ENCODE measurements around the gene KIF20B. TPM values are rescaled to one million over a fixed set of nuclear protein-coding genes. Genes with fewer than 3 reads are reported as not detected.

Gene KIF20B
- total and polyA plus RNA-seq, 4 donors, result 0.91 to 12.9 (median 1.3) TPM

GRCh38 chr10:89653410-89653869, 48.0 kb upstream of the KIF20B start:
- TF ChIP-seq RXRA (IDR thresholded peaks at IDR 0.05) (no peak), REST (IDR thresholded peaks at IDR 0.05) (no peak), YY1 (IDR thresholded peaks at IDR 0.05) (no peak), FOXA2 (IDR thresholded peaks at IDR 0.05) (no peak), NR2F2 (IDR thresholded peaks at IDR 0.05) (no peak), SP1 (IDR thresholded peaks at IDR 0.05) (no peak)
- no peak overlapping the region for H3K9ac ChIP-seq (ENCODE audit: low read depth in 1 of 2, low read length in 2 of 2)
- H3K36me3 ChIP-seq (ENCODE audit: control insufficient read depth in 4 of 4, insufficient read depth in 3 of 4, low read depth in 1 of 4, low read length in 3 of 4), result no peaks in the 10 kb centered on the region
- H3K27me3 ChIP-seq (ENCODE audit: control insufficient read depth in 4 of 4, insufficient read depth in 4 of 4, low read length in 3 of 4), result no peaks in the 10 kb centered on the region
- no peak overlapping the region for H3K4me3 ChIP-seq (ENCODE audit: low read depth in 1 of 3, low read length in 3 of 3)
- H3K9me3 ChIP-seq (ENCODE audit: control insufficient read depth in 4 of 4, low read length in 3 of 4), result peaks cover 0 to 12% (median 4%) of the 10 kb centered on the region in 4 donors
- 82% methylated on average over 6 of the region's 6 CpGs for WGBS
- peaks cover 3 to 16% (median 9%) of the 10 kb centered on the region in 4 donors for H3K4me1 ChIP-seq (ENCODE audit: control insufficient read depth in 4 of 4, insufficient read depth in 4 of 4, low read length in 3 of 4)
- DNase-seq (ENCODE audit: low spot score), result no peak
- H3K27ac ChIP-seq (ENCODE audit: low read depth in 1 of 2, low read length in 2 of 2), result no peak overlapping the region

- no peak for DNase-seq (ENCODE audit: low spot score)
- H3K9ac ChIP-seq (ENCODE audit: low read depth in 1 of 2, low read length in 2 of 2), result no peak overlapping the region
- H3K27ac ChIP-seq (ENCODE audit: low read depth in 1 of 2, low read length in 2 of 2), result peak overlapping the region in 1 of 2 donors; percentile 14
- H3K36me3 ChIP-seq (ENCODE audit: control insufficient read depth in 4 of 4, insufficient read depth in 3 of 4, low read depth in 1 of 4, low read length in 3 of 4), result no peaks in the 10 kb centered on the region
- no peaks in the 10 kb centered on the region for H3K27me3 ChIP-seq (ENCODE audit: control insufficient read depth in 4 of 4, insufficient read depth in 4 of 4, low read length in 3 of 4)
- peaks cover 0 to 12% (median 4%) of the 10 kb centered on the region in 4 donors for H3K9me3 ChIP-seq (ENCODE audit: control insufficient read depth in 4 of 4, low read length in 3 of 4)
- H3K4me1 ChIP-seq (ENCODE audit: control insufficient read depth in 4 of 4, insufficient read depth in 4 of 4, low read length in 3 of 4), result peaks cover 3 to 16% (median 9%) of the 10 kb centered on the region in 4 donors
- WGBS, result 34% methylated on average over 1 of the region's 1 CpG
- peak overlapping the region in 1 of 3 donors; percentile 49 for H3K4me3 ChIP-seq (ENCODE audit: low read depth in 1 of 3, low read length in 3 of 3)
- peak in 1 of 2 donors; percentile 24 for TF ChIP-seq EGR1 (IDR thresholded peaks at IDR 0.05; ENCODE audit: low read depth in 2 of 2)
- peak; percentile 88 to 91 for TF ChIP-seq RXRA (IDR thresholded peaks at IDR 0.05)
- TF ChIP-seq JUND (IDR thresholded peaks at IDR 0.05), result no peak
- peak; percentile 33 for TF ChIP-seq ATF3 (IDR thresholded peaks at IDR 0.05)
- TF ChIP-seq ZBTB33 (IDR thresholded peaks at IDR 0.05), result peak; percentile 35
- peak; percentile 57 for TF ChIP-seq YY1 (IDR thresholded peaks at IDR 0.05)
- TF ChIP-seq FOXA1 (IDR thresholded peaks at IDR 0.05), result no peak
- TF ChIP-seq RAD21 (IDR thresholded peaks at IDR 0.05), result peak; percentile 28 to 41
- TF ChIP-seq TAF1 (conservative IDR thresholded peaks at IDR 0.05), result no peak
- TF ChIP-seq MAX (IDR thresholded peaks at IDR 0.05), result peak; percentile 82
- TF ChIP-seq SP1 (IDR thresholded peaks at IDR 0.05), result peak; percentile 92
- peak; percentile 72 for TF ChIP-seq HNF4G (IDR thresholded peaks at IDR 0.05)
- TF ChIP-seq REST (IDR thresholded peaks at IDR 0.05), result peak; percentile 47
- peak; percentile 90 to 92 for TF ChIP-seq HNF4A (conservative IDR thresholded peaks at IDR 0.05)
- TF ChIP-seq CTCF (IDR thresholded peaks at IDR 0.05; ENCODE audit: low read depth, low read length, missing input control), result no peak
These were observed 45.7 kb upstream of the KIF20B start for GRCh38 chr10:89655722-89656121.

Data from liver (tissue), 9 donors.